Body of pancreas (tissue), 4 donors: ENCODE measurements around the gene TTC31. TPM values are rescaled to one million over a fixed set of nuclear protein-coding genes. Genes with fewer than 3 reads are reported as not detected.

Experiments
- ATAC-seq: fragments of 150-250 bp; one replicate; pipeline ENCODE4 v1.9.1; 2016
- DNase-seq, 4 donors: peaks; one replicate each; pipeline ENCODE4 v3.0.0-alpha.2; 2019
- H3K27ac ChIP-seq, 4 donors: fragments of 200-600 bp; sonication (generic); 1 replicate in 3 of 4; 2 replicates in 1 of 4; pipeline versions ENCODE4 v1.5.1 to v1.6.1; 2016 to 2019; ENCODE audit warnings: mild to moderate bottlenecking in 1 of 4, mixed read lengths in 1 of 4, moderate library complexity in 1 of 4
- H3K27me3 ChIP-seq, 2 donors: fragments of 200-600 bp; sonication (generic); one replicate each; pipeline ENCODE4 v1.6.0; 2016; ENCODE audit warnings: mild to moderate bottlenecking in 1 of 2
- H3K36me3 ChIP-seq, 2 donors: fragments of 200-600 bp; sonication (generic); replicated peaks in 1 of 2; 2 replicates each; pipeline ENCODE4 v1.5.1; 2016; ENCODE audit warnings: low read depth in 2 of 2; ENCODE audit not compliant: insufficient read depth in 1 of 2
- H3K4me1 ChIP-seq: fragments of 200-600 bp; sonication (generic); one replicate; pipeline ENCODE4 v1.6.0; 2016
- H3K4me3 ChIP-seq, 2 donors: fragments of 200-600 bp; sonication (generic); 1 replicate in 1 of 2; 2 replicates in 1 of 2; pipeline ENCODE4 v1.5.1; 2016 to 2019
- H3K9me3 ChIP-seq, 3 donors: fragments of 200-600 bp; sonication (generic); 1 replicate in 2 of 3; 2 replicates in 1 of 3; pipeline ENCODE4 v1.5.1; 2016
- POLR2A ChIP-seq, 3 donors: fragments of 450-650 bp; IDR thresholded peaks; one replicate each; pipeline ENCODE4 v1.6.1; 2016; ENCODE audit warnings: antibody characterized with exemption in 3 of 3, mild to moderate bottlenecking in 2 of 3
- WGBS, 2 donors: methylation state at CpG; one replicate each; pipeline ENCODE4 v1.1.5; 2017; 5-methylcytosine and 5-hydroxymethylcytosine counted together
- intact Hi-C: fragments of 100-400 bp; cut with DNase I; formaldehyde crosslinking; loops from one replicate; pipeline ENCODE4 v1.15.1; 2023
- total RNA-seq, 2 donors: library from RNA; depleted of rRNA; stranded (reverse); fragments of >200 nt; gene quantifications; one replicate each; pipeline ENCODE4 v1.1.0, GENCODE V29; 2016
- TF ChIP-seq, protein P1 (sequence below), 7 experiments: fragments of 450-650 bp in 4 of 7; fragments of 200-600 bp in 3 of 7; sonication (generic) in 3 of 7; IDR thresholded peaks; one replicate each; pipeline ENCODE4 v1.5.1; 2016 to 2019; ENCODE audit warnings: antibody characterized with exemption in 7 of 7

Gene TTC31
- total RNA-seq, 2 donors from 2014 or later: 26.5 to 28.3 TPM

DNA sequence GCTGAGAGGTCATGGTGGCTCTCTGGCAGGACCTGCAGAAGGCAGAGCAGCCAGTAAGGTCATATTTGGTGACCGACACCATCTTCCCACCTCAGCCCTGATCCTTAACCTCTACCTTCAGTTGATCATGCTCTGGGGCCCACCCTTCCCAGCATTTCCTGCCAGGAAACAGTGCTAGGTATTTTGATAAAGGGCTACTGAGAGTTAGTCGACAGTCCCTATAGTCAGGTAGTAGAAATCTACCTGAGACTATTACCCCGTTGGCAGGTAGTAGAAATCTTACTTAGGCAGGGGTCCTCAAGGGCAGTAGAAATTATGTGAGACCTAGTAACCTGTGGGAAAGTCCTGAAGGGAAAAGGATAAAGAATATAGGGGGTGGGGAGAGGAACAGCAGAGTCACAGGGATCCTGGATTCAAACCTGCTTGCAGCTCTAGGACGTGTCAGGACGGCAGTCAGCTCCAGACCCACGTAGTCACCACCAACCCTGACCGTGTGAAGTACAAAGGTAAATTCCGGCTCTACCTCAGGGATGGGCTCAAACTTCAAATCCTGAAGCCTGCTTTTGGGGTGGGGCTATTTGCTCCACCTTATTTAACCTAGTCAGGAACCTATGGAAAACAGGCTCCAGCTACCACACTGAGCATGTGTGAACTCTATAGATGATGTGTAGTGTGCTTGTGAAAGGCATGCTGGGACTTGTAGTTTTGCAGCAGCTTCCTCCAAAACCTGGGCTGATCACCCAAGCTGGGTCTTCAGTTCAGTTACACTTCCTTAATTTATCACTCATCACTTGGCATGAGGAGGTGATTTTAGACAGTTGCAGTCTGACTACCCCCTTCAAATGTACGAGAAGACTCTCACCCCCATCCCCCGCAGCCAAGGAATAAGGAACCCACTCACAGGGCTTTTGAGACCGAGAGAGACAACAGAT lies 43.1 kb downstream of the TTC31 start, which contains the start of gene DQX1:
TSS of gene DQX1 (minus strand) at position 515 of the 932 bp plus-strand sequence. CDS start at position 13, 502 bp downstream.
- H3K4me3 ChIP-seq: no peak within 1 kb of the TSS
- H3K9me3 ChIP-seq: no peaks in the 10 kb centered on the region
- no peak within 1 kb of the TSS for H3K27ac ChIP-seq
- DNase-seq (no peak), ATAC-seq (no peak)
- no peaks in the 10 kb centered on the region for H3K27me3 ChIP-seq
- intact Hi-C loops: loop anchor here (5.0 kb wide), 1 partner anchor 34 kb away; no protein-coding TSS in a partner anchor
- peaks cover 22% of the 10 kb centered on the region for H3K4me1 ChIP-seq
- 84 to 95% methylated on average over 11 of the region's 11 CpGs for WGBS, 2 donors
- peaks cover 0 to 4% of the 10 kb centered on the region in 2 donors for H3K36me3 ChIP-seq
- TF ChIP-seq POLR2A (IDR thresholded peaks at IDR 0.05): no peak
- TF ChIP-seq, protein P1, sequence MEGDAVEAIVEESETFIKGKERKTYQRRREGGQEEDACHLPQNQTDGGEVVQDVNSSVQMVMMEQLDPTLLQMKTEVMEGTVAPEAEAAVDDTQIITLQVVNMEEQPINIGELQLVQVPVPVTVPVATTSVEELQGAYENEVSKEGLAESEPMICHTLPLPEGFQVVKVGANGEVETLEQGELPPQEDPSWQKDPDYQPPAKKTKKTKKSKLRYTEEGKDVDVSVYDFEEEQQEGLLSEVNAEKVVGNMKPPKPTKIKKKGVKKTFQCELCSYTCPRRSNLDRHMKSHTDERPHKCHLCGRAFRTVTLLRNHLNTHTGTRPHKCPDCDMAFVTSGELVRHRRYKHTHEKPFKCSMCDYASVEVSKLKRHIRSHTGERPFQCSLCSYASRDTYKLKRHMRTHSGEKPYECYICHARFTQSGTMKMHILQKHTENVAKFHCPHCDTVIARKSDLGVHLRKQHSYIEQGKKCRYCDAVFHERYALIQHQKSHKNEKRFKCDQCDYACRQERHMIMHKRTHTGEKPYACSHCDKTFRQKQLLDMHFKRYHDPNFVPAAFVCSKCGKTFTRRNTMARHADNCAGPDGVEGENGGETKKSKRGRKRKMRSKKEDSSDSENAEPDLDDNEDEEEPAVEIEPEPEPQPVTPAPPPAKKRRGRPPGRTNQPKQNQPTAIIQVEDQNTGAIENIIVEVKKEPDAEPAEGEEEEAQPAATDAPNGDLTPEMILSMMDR (IDR thresholded peaks at IDR 0.05): no peak

DNA sequence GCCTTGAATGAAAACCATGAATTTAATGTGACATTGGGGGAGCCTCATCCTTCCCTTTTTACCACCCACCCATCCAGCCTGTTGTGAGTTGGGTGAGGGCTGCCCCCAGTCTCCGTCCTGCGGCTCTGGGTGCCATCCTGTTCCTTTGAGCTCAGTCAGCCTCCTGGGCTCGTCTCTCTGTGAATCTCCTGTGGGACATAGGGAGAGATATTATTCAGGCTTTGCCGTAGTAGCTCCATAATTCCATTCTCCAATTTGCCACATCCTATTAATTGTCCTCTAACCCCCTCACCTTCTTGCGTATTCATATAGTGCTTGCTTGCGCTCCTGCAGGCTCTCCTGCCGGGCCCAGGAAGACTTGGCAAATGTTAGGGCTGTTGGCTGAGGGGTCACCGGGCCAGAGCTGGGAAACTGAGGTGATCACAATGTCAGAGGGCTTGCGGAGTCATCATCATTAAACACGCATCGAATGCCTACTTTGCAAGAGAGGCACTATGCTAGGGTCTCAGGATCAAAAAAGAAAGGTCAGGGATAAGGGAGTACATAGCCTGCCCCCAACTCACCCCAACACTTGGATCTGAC lies 43.9 kb downstream of the TTC31 start:
- TF ChIP-seq, protein P1 (IDR thresholded peaks at IDR 0.05): no peak
- TF ChIP-seq POLR2A (IDR thresholded peaks at IDR 0.05): no peak
- 95 to 99% methylated on average over 11 of the region's 11 CpGs for WGBS, 2 donors
- Histone ChIP-seq H3K4me3 (no peak overlapping the region), H3K4me1 (peaks cover 27% of the 10 kb centered on the region), H3K36me3 (peaks cover 0 to 4% of the 10 kb centered on the region in 2 donors), H3K27ac (no peak overlapping the region), H3K9me3 (no peaks in the 10 kb centered on the region), H3K27me3 (no peaks in the 10 kb centered on the region)
- intact Hi-C loops: loop anchor here (5.0 kb wide), 1 partner anchor 34 kb away; no protein-coding TSS in a partner anchor
- DNase-seq (no peak), ATAC-seq (no peak)

DNA sequence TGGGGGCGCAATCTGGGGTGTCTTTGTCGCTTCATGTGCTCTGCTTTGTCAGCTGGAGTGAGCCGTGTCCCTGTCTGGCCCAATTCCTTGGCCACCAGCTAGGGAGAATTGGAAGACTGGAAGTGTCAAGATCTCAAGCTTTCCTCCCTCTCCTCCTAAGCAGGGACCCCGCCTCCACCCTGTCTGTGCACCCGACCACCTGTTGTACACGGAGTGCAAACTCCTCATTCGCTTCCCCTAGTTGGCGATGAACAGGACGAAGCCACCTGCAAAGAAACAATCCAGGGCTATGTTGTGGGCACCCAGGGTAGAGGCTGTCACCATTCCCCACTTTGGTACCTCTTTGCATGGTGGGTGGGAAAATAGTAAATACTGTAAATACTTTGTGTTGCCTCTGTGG lies 44.9 kb downstream of the TTC31 start:
- intact Hi-C loops: loop anchor here (5.0 kb wide), 1 partner anchor 35 kb away; no protein-coding TSS in a partner anchor
- DNase-seq (no peak), ATAC-seq (no peak)
- Histone ChIP-seq H3K27me3 (no peaks in the 10 kb centered on the region), H3K4me3 (no peak overlapping the region), H3K36me3 (peaks cover 0 to 4% of the 10 kb centered on the region in 2 donors), H3K4me1 (peaks cover 27% of the 10 kb centered on the region), H3K9me3 (no peaks in the 10 kb centered on the region), H3K27ac (no peak overlapping the region)
- WGBS, 2 donors: 90 to 91% methylated on average over 9 of the region's 9 CpGs
- TF ChIP-seq POLR2A (IDR thresholded peaks at IDR 0.05): no peak
- TF ChIP-seq, protein P1 (IDR thresholded peaks at IDR 0.05): no peak

DNA sequence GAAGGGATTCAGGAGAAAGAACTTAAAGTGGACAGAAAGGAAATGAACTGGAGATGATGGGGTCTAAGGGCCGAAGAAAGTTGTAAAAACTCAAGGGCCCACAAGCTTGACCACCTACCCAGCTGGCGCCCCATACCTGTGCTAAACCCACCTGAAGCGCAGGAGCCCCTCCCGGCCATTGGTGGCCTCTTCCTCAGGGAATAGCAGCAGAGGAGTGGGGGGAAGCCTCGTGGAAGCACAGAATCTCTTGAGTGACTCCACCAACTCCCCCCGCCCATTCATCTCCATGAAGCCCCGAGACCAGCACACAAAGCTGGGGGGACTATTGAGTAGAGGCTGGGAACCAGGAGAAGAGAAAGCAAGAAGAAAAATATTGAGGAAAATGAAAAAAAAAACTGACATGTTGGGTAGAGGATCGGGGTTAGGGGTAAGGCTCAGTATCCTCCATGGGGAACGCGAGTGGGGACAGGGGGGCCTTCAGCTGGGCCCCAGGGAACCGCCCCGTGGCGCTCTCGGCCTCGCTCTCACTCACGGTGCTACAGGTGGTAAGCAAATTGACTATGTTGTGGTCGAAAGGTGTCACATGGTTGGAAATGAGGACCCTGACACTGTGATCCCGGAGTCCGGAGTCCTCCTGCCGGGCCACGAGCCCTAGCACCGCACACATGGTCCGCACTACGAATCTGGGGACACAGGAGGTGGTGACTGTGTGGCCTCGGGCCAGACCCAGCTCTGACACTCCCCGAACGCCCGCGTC lies 45.9 kb downstream of the TTC31 start:
- H3K4me3 ChIP-seq: peak overlapping the region; percentile 70 to 82
- H3K27ac ChIP-seq: peak overlapping the region; percentile 50 to 90 (median 80)
- DNase-seq (no peak), ATAC-seq (no peak)
- intact Hi-C loops: loop anchor here (5.0 kb wide), 1 partner anchor 36 kb away; no protein-coding TSS in a partner anchor
- H3K27me3 ChIP-seq: no peaks in the 10 kb centered on the region
- TF ChIP-seq POLR2A (IDR thresholded peaks at IDR 0.05): no peak
- TF ChIP-seq, protein P1 (IDR thresholded peaks at IDR 0.05): no peak
- peaks cover 27% of the 10 kb centered on the region for H3K4me1 ChIP-seq
- WGBS, 2 donors: 11 to 15% methylated on average over 23 to 29 of the region's 29 CpGs
- H3K36me3 ChIP-seq: peaks cover 0 to 4% of the 10 kb centered on the region in 2 donors
- H3K9me3 ChIP-seq: no peaks in the 10 kb centered on the region
